Measurements from ENCODE around the gene CDRT4.

DNA sequence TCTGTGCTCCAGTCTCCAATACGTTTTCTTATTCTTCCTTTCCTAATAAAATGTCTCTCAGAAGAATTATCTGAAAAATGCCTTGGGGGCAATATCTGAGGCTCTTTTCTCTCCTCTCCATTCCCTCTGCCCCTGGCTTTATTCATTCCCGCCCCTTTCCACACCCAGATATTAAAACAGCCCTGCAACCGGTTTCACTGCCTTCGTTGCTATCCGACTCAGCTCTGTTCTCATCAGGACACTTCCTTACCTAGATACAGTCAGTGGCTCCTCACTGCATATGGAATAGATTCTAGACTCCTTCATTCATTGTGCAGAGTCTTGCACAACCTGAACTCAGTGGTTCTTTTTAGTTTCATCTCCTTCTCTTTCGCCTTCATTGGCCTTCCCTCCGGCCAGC is 74.0 kb downstream of the CDRT4 start:
- TF ChIP-seq POLR2AphosphoS5 (IDR thresholded peaks at IDR 0.05; ENCODE audit: low read depth, low read length): no peak
- no peak for TF ChIP-seq TAF1 (IDR thresholded peaks at IDR 0.05; ENCODE audit: low read depth, low read length)
- no peak for TF ChIP-seq POLR2A (IDR thresholded peaks at IDR 0.05; ENCODE audit: low read depth, low read length)
- TF ChIP-seq PAX5 (IDR thresholded peaks at IDR 0.05; ENCODE audit: insufficient read depth, low read length, severe bottlenecking): no peak
- no peak for TF ChIP-seq POU2F2 (IDR thresholded peaks at IDR 0.05; ENCODE audit: low read depth, low read length)

Data from GM12891 (cell line).